CD8-positive, alpha-beta memory T cell (primary cell): ENCODE measurements around the gene CNKSR2. TPM values are rescaled to one million over a fixed set of nuclear protein-coding genes. Genes with fewer than 3 reads are reported as not detected.

Experiments
- CTCF ChIA-PET: fragments of 350-600 bp; sonication (Branson Sonifier 250); formaldehyde crosslinking; loops from one replicate; lab custom pipeline; 2021; ENCODE audit warnings: antibody characterized with exemption; lab: Charles Lee
- POLR2A ChIA-PET: fragments of 350-600 bp; sonication (Branson Sonifier 250); formaldehyde crosslinking; loops from one replicate; lab custom pipeline; 2021; ENCODE audit warnings: antibody characterized with exemption; lab: Charles Lee
- DNase-seq, 5 donors: peaks; one replicate each; pipeline versions ENCODE4 v3.0.0 to v3.0.0-alpha.2; 2020 to 2022; ENCODE audit warnings: mixed read lengths in 1 of 5
- H3K27ac ChIP-seq: one replicate; pipeline ENCODE4 v1.7.0; 2013; ENCODE audit warnings: low read depth, mild to moderate bottlenecking, low read length, moderate library complexity
- H3K27me3 ChIP-seq: 2 replicates; pipeline ENCODE4 v1.7.0; 2013; ENCODE audit warnings: low read length, mild to moderate bottlenecking; ENCODE audit not compliant: insufficient read depth, poor library complexity, severe bottlenecking
- H3K36me3 ChIP-seq: 2 replicates; pipeline ENCODE4 v1.7.0; 2013; ENCODE audit warnings: mild to moderate bottlenecking, low read length, moderate library complexity; ENCODE audit not compliant: insufficient read depth
- H3K4me1 ChIP-seq: 2 replicates; pipeline ENCODE4 v1.7.0; 2013; ENCODE audit warnings: mild to moderate bottlenecking, low read length, moderate library complexity; ENCODE audit not compliant: insufficient read depth
- H3K4me3 ChIP-seq: 2 replicates; pipeline ENCODE4 v1.7.0; 2013; ENCODE audit warnings: mild to moderate bottlenecking, low read length
- H3K9me3 ChIP-seq: 2 replicates; pipeline ENCODE4 v1.7.0; 2013; ENCODE audit warnings: mild to moderate bottlenecking, low read length
- H3K27ac Mint-ChIP-seq, 8 donors: one replicate each; pipeline ENCODE4 v1.8.0; 2020 to 2021; ENCODE audit warnings: mixed read lengths in 8 of 8, mild to moderate bottlenecking in 6 of 8, inconsistent platforms in 3 of 8, moderate library complexity in 3 of 8
- H3K27me3 Mint-ChIP-seq, 2 donors: one replicate each; pipeline ENCODE4 v1.8.0; 2020 to 2021; ENCODE audit warnings: mixed read lengths in 2 of 2, mild to moderate bottlenecking in 1 of 2, moderate library complexity in 1 of 2
- H3K36me3 Mint-ChIP-seq, 3 donors: one replicate each; pipeline ENCODE4 v1.8.0; 2020 to 2021; ENCODE audit warnings: mixed read lengths in 3 of 3, inconsistent platforms in 1 of 3, mild to moderate bottlenecking in 1 of 3
- H3K4me1 Mint-ChIP-seq, 3 donors: one replicate each; pipeline ENCODE4 v1.8.0; 2020 to 2021; ENCODE audit warnings: mixed read lengths in 3 of 3, inconsistent platforms in 1 of 3, mild to moderate bottlenecking in 1 of 3
- H3K4me3 Mint-ChIP-seq, 7 donors: one replicate each; pipeline ENCODE4 v1.8.0; 2020 to 2021; ENCODE audit warnings: mixed read lengths in 7 of 7, mild to moderate bottlenecking in 6 of 7, moderate library complexity in 4 of 7, inconsistent platforms in 2 of 7
- H3K9me3 Mint-ChIP-seq, 5 donors: one replicate each; pipeline ENCODE4 v1.8.0; 2020 to 2022; ENCODE audit warnings: mixed read lengths in 5 of 5, mild to moderate bottlenecking in 3 of 5, moderate library complexity in 2 of 5, inconsistent platforms in 1 of 5
- polyA plus RNA-seq: library from polyadenylated mRNA; unstranded; fragments of 300-500 nt; fragmentation: Illumina TruSeq; gene quantifications from one replicate; pipeline ENCODE4 v1.2.3, GENCODE V29; 2021
- total RNA-seq, 2 experiments: library from RNA; stranded (reverse); gene quantifications; one replicate each; pipeline ENCODE4 v1.2.3, GENCODE V29; 2021

CNKSR2 gene
- total RNA-seq (1 to 10 TPM; 4.1 to 5.8 TPM), polyA plus RNA-seq (4.2 TPM)

- Mint-ChIP-seq H3K9me3 (peaks cover 0 to 3% (median 0%) of the 10 kb centered on the region in 5 donors), H3K4me1 (peaks cover 14 to 20% (median 15%) of the 10 kb centered on the region in 3 donors), H3K4me3 (peak within 1 kb of the TSS; percentile 78 to 92 (median 83)), H3K27ac (peak within 1 kb of the TSS in 5 of 8 donors; percentile 26 to 93 (median 40)), H3K36me3 (no peaks in the 10 kb centered on the region), H3K27me3 (no peaks in the 10 kb centered on the region)
- no peaks in the 10 kb centered on the region for H3K4me1 ChIP-seq
- ChIA-PET POLR2A (no interaction called here), CTCF (interaction anchor here (1.1 kb wide), 1 partner anchor 10 kb away, joined by 3 read pairs; no protein-coding TSS in a partner anchor)
- H3K27ac ChIP-seq, result no peak within 1 kb of the TSS
- no peaks in the 10 kb centered on the region for H3K36me3 ChIP-seq
- H3K27me3 ChIP-seq, result no peaks in the 10 kb centered on the region
- no peaks in the 10 kb centered on the region for H3K9me3 ChIP-seq
- peak within 1 kb of the TSS; percentile 45 for H3K4me3 ChIP-seq
- peak in 4 of 5 donors; percentile 45 to 80 (median 70) for DNase-seq
Observed at GRCh38 chrX:21374163-21374993, at the start of gene CNKSR2. CNKSR2 (plus strand) TSS chrX:21374418; CDS start chrX:21374898, 480 bp downstream.

DNA sequence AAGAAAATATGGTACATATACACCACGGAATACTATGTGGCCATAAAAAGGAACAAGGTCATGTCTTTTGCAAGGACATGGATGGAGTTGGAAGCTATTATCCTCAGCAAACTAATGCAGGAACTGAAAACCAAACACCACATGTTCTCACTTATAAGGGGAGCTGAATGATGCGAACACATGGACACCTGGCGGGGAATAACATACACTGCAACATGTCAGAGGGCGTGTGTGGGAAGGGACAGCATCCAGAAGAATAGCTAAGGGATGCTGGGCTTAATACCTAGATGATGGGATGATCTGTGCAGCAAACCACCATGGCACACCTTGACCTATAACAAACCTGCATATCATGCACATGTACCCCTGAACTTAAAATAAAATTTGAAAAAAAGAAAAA lies 19.5 kb upstream of the CNKSR2 start:
- Histone ChIP-seq H3K4me3 (no peak overlapping the region), H3K9me3 (no peaks in the 10 kb centered on the region), H3K27ac (no peak overlapping the region), H3K27me3 (no peaks in the 10 kb centered on the region), H3K36me3 (no peaks in the 10 kb centered on the region), H3K4me1 (no peaks in the 10 kb centered on the region)
- Mint-ChIP-seq H3K27ac (no peak overlapping the region), H3K4me1 (no peaks in the 10 kb centered on the region), H3K27me3 (no peaks in the 10 kb centered on the region), H3K36me3 (peaks cover 0 to 5% (median 0%) of the 10 kb centered on the region in 3 donors), H3K9me3 (peaks cover 3 to 27% (median 20%) of the 10 kb centered on the region in 5 donors), H3K4me3 (no peak overlapping the region)
- ChIA-PET CTCF (no interaction called here), POLR2A (no interaction called here)
- DNase-seq, result no peak

DNA sequence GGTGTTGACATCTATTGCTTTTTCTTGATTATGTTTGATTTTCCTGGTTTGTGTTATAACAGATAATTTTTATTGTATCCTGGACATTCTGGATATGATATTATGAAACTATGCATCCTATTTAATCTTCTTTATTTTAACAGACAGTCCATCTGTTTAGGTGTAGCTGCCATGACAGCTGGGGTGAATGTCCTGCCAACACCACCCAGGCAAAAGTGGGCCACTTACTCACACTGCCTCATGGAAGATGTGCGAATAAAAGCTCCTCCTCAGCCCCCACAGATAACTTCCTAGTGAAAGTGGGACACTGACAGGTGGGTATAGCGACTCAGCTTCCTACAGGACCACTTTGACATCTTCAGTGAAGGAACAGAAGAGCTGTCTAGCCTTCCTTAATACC lies 18.4 kb upstream of the CNKSR2 start:
- POLR2A ChIA-PET, result no interaction called here
- H3K27ac ChIP-seq, result no peak overlapping the region
- no peaks in the 10 kb centered on the region for H3K27me3 Mint-ChIP-seq
- no peak overlapping the region for H3K4me3 ChIP-seq
- H3K36me3 ChIP-seq, result no peaks in the 10 kb centered on the region
- peaks cover 3 to 16% (median 15%) of the 10 kb centered on the region in 5 donors for H3K9me3 Mint-ChIP-seq
- no peak overlapping the region for H3K4me3 Mint-ChIP-seq
- CTCF ChIA-PET, result no interaction called here
- H3K27ac Mint-ChIP-seq, result no peak overlapping the region
- no peaks in the 10 kb centered on the region for H3K27me3 ChIP-seq
- H3K4me1 Mint-ChIP-seq, result no peaks in the 10 kb centered on the region
- peaks cover 0 to 5% (median 0%) of the 10 kb centered on the region in 3 donors for H3K36me3 Mint-ChIP-seq
- no peaks in the 10 kb centered on the region for H3K4me1 ChIP-seq
- no peaks in the 10 kb centered on the region for H3K9me3 ChIP-seq
- no peak for DNase-seq

DNA sequence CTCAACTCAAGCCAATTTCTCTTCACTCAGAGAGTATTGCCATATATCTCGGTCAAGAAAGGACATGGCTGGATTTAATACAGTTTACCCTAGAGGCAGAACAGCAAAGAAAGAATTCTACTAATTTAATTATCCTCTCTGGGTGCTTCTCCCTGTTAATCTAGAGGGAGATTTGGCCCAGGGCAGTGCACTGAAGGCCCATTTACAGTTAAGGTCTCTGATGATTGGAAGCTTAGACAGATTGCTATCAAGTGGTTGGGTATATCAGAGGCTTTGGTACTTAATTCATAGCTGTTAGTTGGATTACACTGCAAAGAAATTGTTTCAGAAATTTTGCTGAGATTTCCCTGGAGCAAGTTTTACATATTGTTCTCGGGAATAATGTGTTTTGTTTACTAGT lies 4.6 kb upstream of the CNKSR2 start:
- Mint-ChIP-seq H3K27ac (no peak overlapping the region), H3K27me3 (peaks cover 0 to 3% of the 10 kb centered on the region in 2 donors), H3K4me1 (peaks cover 3 to 5% (median 4%) of the 10 kb centered on the region in 3 donors), H3K9me3 (peaks cover 0 to 5% (median 4%) of the 10 kb centered on the region in 5 donors), H3K36me3 (no peaks in the 10 kb centered on the region), H3K4me3 (no peak overlapping the region)
- no peak overlapping the region for H3K27ac ChIP-seq
- no peaks in the 10 kb centered on the region for H3K36me3 ChIP-seq
- CTCF ChIA-PET, result no interaction called here
- POLR2A ChIA-PET, result no interaction called here
- H3K27me3 ChIP-seq, result no peaks in the 10 kb centered on the region
- no peak overlapping the region for H3K4me3 ChIP-seq
- H3K4me1 ChIP-seq, result no peaks in the 10 kb centered on the region
- DNase-seq, result no peak
- H3K9me3 ChIP-seq, result no peaks in the 10 kb centered on the region

DNA sequence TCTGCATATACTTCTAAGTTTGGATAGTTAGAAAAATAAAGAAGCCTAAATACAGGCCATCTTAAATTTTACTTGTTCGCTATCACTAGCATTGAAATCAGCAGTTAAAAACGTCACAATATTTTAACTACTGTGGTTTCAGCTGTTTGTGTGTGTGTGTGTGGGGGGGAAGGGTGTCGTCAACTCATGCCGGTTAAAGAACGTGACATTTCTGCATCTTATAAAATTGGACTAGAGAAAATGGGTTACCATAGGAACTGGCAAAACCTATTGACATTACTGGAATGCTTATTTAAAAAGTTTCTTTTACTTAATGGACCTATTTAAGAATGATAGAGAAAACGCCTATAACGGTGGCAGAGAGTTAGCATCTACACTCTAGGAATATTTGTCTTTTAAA lies 1.2 kb upstream of the CNKSR2 start:
- Histone ChIP-seq H3K36me3 (no peaks in the 10 kb centered on the region), H3K27ac (no peak overlapping the region), H3K27me3 (no peaks in the 10 kb centered on the region), H3K4me1 (no peaks in the 10 kb centered on the region), H3K9me3 (no peaks in the 10 kb centered on the region), H3K4me3 (peak overlapping the region; percentile 45)
- CTCF ChIA-PET, result no interaction called here
- peak in 1 of 5 donors; percentile 1 for DNase-seq
- Mint-ChIP-seq H3K27ac (no peak overlapping the region), H3K27me3 (no peaks in the 10 kb centered on the region), H3K4me1 (peaks cover 14 to 20% (median 15%) of the 10 kb centered on the region in 3 donors), H3K4me3 (peak overlapping the region in 5 of 7 donors; percentile 34 to 78 (median 61)), H3K9me3 (peaks cover 0 to 3% (median 0%) of the 10 kb centered on the region in 5 donors), H3K36me3 (no peaks in the 10 kb centered on the region)
- POLR2A ChIA-PET, result no interaction called here

- Mint-ChIP-seq H3K27ac (peak overlapping the region in 3 of 8 donors; percentile 32 to 63 (median 33)), H3K9me3 (peaks cover 0 to 3% (median 0%) of the 10 kb centered on the region in 5 donors), H3K36me3 (no peaks in the 10 kb centered on the region), H3K4me1 (peaks cover 14 to 20% (median 15%) of the 10 kb centered on the region in 3 donors), H3K4me3 (peak overlapping the region; percentile 69 to 83 (median 78)), H3K27me3 (no peaks in the 10 kb centered on the region)
- Histone ChIP-seq H3K27me3 (no peaks in the 10 kb centered on the region), H3K4me3 (peak overlapping the region; percentile 45), H3K36me3 (no peaks in the 10 kb centered on the region), H3K4me1 (no peaks in the 10 kb centered on the region), H3K9me3 (no peaks in the 10 kb centered on the region), H3K27ac (no peak overlapping the region)
- ChIA-PET CTCF (interaction anchor here (1.1 kb wide), 1 partner anchor 10 kb away, joined by 3 read pairs; no protein-coding TSS in a partner anchor), POLR2A (no interaction called here)
- peak in 1 of 5 donors; percentile 1 for DNase-seq
Observed at GRCh38 chrX:21373637-21374162, 518 bp upstream of the CNKSR2 start.

DNA sequence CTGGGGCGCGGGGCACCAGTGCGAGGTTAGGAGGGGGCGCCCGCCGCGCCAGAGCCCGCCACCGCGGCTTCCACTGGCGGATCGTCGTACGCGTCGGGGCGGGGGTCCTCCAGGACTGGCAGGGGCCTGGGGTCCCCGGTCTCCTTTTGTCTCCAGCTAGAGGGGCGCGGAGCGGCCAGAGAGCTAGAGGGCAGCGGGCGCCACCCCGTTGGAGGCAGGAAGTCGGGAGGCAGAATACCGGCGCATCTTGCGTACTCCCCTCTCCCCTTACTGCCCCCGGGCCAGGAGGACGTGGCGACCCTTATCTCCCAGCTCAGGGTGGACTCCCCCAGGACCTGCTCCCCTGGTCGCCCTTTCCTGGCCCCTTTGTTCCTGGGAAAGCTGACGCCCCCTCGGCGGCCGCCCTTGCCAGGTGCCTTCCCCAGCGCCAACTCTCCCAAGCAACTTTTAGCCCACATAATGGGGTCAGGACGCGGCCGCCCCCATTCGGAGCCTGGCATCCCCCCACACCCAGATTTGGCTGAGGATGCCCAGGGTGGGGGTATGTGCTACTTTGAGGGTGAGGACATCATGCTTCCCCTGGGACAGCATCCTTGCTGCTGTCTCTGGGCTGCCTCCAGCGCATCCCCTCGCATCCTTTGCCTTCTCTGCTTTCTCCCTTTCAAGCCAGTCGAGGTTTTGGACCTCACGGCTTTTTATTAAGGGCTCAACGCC lies 933 bp downstream of the CNKSR2 start:
- peak overlapping the region in 3 of 8 donors; percentile 23 to 87 (median 86) for H3K27ac Mint-ChIP-seq
- Histone ChIP-seq H3K27me3 (no peaks in the 10 kb centered on the region), H3K4me3 (peak overlapping the region; percentile 32), H3K4me1 (no peaks in the 10 kb centered on the region), H3K36me3 (no peaks in the 10 kb centered on the region), H3K9me3 (no peaks in the 10 kb centered on the region), H3K27ac (no peak overlapping the region)
- H3K4me3 Mint-ChIP-seq, result peak overlapping the region; percentile 78 to 92 (median 83)
- ChIA-PET POLR2A (no interaction called here), CTCF (interaction anchor here (1.1 kb wide), 1 partner anchor 9 kb away, joined by 3 read pairs; no protein-coding TSS in a partner anchor)
- H3K9me3 Mint-ChIP-seq, result peaks cover 0 to 3% (median 0%) of the 10 kb centered on the region in 5 donors
- peaks cover 14 to 20% (median 15%) of the 10 kb centered on the region in 3 donors for H3K4me1 Mint-ChIP-seq
- H3K36me3 Mint-ChIP-seq, result no peaks in the 10 kb centered on the region
- no peaks in the 10 kb centered on the region for H3K27me3 Mint-ChIP-seq
- DNase-seq, result peak in 1 of 5 donors; percentile 14
